Measurements from ENCODE around the gene PRDM1. TPM values are rescaled to one million over a fixed set of nuclear protein-coding genes. Genes with fewer than 3 reads are reported as not detected.

Gene PRDM1
- total and polyA plus RNA-seq, 2 of the 13 experiments (the other 11 are each of a cell fraction or from before 2014, with no cell fraction given), result 0.13 TPM; not detected in 1

GRCh38 chr6:106085984-106086813 is at the start of gene PRDM1 (continued):
- no peak for TF ChIP-seq TRIM22 (IDR thresholded peaks at IDR 0.05)
- TF ChIP-seq NFKBIZ (CRISPR knock-in tag; IDR thresholded peaks at IDR 0.05), result no peak
- no peak for TF ChIP-seq LCORL (IDR thresholded peaks at IDR 0.05)
- TF ChIP-seq LCORL (CRISPR knock-in tag; IDR thresholded peaks at IDR 0.05), result no peak
- TF ChIP-seq ZNF773 (CRISPR knock-in tag; IDR thresholded peaks at IDR 0.05; ENCODE audit: borderline replicate concordance), result no peak
- no peak for TF ChIP-seq ATF1 (CRISPR knock-in tag; IDR thresholded peaks at IDR 0.05)
- no peak for TF ChIP-seq ZNF513 (CRISPR knock-in tag; conservative IDR thresholded peaks at IDR 0.05)
- TF ChIP-seq GABPB1 (CRISPR knock-in tag; IDR thresholded peaks at IDR 0.05), result peak; percentile 17; the same call in 1 of the 2 replicates
- TF ChIP-seq MYPOP (CRISPR knock-in tag; IDR thresholded peaks at IDR 0.05), result no peak
- peak; percentile 47 for TF ChIP-seq RBM39 (IDR thresholded peaks at IDR 0.05; ENCODE audit: low read depth, low read length, poor library complexity, severe bottlenecking)
- TF ChIP-seq PHB2 (IDR thresholded peaks at IDR 0.05; ENCODE audit: partially characterized antibody), result no peak
- no peak for TF ChIP-seq POGK (CRISPR knock-in tag; conservative IDR thresholded peaks at IDR 0.05)
- no peak for TF ChIP-seq CBX2 (IDR thresholded peaks at IDR 0.05; ENCODE audit: low read depth, low read length)
- TF ChIP-seq CBX2 (CRISPR knock-in tag; IDR thresholded peaks at IDR 0.05; ENCODE audit: low read depth), result peak; percentile 83; the same call in 1 of the 2 replicates
- TF ChIP-seq ZNF570 (CRISPR knock-in tag; IDR thresholded peaks at IDR 0.05; ENCODE audit: borderline replicate concordance), result no peak
- TF ChIP-seq SRSF4 (IDR thresholded peaks at IDR 0.05; ENCODE audit: low read depth, low read length, poor library complexity, severe bottlenecking), result no peak
- TF ChIP-seq HNRNPH1 (optimal IDR thresholded peaks at IDR 0.05; ENCODE audit: low read depth, low read length), result no peak
- no peak for TF ChIP-seq CREB1 (IDR thresholded peaks at IDR 0.05)
- TF ChIP-seq CREB1 (CRISPR knock-in tag; IDR thresholded peaks at IDR 0.05), result no peak
- no peak for TF ChIP-seq PRDM15 (CRISPR knock-in tag; IDR thresholded peaks at IDR 0.05)
- TF ChIP-seq SALL1 (CRISPR knock-in tag; IDR thresholded peaks at IDR 0.05), result peak; percentile 25; the same call in 1 of the 2 replicates
